Measurements from ENCODE around the gene FAM221B.

The FAM221B gene

DNA sequence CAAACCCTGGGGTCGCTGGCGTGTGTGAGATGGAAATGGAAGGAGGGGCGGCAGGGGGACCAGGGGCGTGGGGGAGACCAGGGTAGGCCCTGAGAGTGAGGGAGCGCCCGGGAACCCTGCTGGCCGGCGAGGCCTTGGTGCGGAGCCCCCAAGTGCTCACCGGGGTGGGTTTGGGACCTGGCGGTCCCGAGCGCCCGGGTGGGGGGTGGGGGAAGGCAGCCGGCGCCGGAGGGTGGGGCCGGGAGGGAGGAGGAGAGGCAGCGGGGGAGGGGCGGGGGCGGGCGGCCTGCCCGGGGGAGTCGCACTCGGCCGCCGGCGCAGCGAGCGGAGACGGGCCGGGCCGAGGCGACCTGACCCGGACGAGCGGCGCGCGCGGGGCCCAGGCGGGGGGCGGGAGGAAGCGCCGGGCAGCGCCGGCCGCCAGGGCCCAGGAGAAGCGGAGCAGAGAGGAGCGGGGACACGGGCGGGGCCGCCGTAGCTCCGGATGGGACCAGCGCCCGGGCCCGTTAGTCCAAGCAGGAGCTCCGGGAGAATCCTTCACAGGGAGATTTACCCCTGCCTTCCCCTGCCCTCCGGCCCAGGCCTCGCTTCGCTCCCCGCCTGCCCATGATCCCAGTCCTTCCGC lies 37.1 kb downstream of the FAM221B start, which contains the start of gene NPR2:
NPR2 (plus strand) TSS at position 295 of the 625 bp plus-strand sequence. CDS start 818 bp downstream, outside the sequence.
- DNase-seq (ENCODE audit: low spot score) = no peak

DNA sequence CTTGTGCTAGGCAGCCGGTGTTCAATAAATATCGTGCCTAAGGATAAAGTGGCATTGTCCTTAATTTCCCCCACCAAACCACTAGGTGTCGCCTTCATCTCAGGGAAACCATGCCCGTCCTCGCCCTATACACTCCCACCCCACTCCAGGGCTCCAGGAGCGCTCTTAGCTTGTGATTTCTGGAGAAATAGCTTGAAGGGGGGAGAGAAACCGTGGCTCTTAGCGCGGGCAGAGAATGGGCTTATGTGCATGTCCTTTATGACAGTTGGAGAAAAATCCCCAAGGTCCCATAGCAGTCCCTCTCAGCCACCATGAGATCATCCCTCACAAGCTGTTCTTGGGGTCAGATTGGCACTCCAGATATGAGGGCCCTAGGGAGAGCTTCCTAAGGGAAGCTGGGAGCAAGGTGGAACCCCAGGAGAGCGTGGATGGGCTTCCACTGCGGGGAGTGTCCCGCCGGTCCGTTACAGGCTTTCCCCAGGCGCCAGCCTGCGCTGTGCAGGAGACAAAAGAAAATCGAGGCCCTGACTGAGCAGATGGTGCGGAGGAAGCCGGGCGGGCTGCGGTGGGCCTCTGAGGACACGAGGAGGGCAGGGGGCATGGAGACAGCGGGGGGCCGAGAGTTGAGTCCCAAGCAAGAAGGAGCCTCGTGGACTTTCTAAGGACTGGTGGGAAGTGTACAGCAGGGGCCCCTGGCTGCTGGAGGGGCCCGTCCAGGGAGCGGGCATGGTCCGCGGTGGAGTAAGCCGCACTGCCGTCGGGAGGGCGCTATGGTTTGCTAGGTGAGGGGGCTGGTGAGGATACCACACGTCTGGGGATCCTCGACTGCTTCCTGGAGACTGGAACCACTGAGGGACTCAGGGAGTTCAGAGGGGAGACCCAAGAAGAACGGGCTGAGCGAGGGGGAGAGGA lies 37.9 kb downstream of the FAM221B start:
- peak; percentile 62 for DNase-seq (ENCODE audit: low spot score)

DNA sequence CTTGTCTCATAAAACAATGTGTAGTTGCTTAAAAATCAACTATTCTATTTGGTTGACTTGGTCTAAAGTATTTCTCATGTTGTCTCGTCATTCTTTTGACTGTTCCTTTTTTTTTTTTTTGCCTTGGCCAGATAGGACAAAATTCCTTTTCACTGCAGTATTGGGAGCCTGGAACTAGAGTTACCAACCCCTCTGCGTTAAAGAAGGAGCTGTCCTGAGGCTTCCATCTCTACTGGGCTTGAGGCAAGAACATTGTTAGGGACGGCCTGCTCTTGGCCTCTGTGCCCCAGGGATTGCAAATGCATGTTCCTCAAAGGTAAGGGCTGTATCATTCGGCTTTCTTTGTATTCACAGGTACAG lies 38.5 kb downstream of the FAM221B start:
- no peak for DNase-seq (ENCODE audit: low spot score)

DNA sequence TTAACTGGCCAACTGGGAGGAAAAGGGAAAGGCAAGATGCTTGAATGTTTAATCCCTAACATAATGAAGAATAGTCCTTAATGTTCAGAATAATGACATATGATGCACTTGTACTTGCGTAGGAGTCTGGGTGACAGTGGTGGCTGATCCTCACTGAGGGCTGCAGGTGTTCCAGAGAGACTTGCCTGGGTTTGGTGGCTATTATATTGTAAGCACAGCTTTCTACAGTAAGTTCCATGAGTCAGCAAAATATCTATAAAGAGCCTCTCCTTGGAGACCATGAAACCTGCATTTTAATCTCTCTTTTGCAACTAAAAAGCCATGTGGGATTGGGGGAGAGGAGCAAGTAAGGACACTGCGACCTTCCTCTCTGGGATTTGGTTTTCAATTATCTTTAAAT lies 39.0 kb downstream of the FAM221B start:
- no peak for DNase-seq (ENCODE audit: low spot score)

DNA sequence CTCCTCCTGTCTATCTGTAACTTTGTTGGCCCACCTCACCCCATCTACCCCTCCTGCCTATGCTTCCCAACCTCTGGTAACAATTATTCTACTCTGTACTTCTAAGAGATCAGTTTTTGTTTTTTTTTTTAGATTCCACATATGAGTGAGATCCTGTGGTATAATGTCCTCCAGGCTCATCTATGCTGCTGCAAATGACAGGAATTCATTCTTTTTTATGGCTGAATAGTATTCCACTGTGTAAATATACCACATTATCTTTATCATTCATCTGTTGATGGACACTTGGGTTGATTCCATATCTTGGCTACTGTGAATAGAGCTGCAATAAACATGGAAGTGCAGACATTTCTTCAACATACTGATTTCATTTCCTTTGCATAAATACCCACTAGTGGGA lies 45.1 kb downstream of the FAM221B start:
- DNase-seq (ENCODE audit: low spot score) = no peak

DNA sequence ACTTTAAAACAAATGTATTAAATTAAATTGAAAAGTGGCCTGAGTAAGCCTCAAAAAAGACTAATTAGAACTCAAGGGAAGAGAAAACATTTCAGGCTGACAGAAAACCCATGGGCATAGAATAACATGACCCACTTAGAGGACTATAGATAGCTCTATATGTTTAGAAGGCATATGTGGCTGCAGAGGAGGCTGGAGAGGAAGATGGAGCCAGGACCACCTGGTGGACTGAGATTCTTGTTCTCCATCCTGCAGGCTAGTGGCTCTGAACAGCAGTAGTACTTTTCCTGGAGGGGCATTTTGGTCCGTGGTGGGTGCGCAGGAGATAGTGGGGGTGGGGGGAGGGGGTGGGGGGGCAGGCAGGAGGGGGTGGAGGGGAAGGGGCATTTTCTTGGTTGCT lies 47.5 kb downstream of the FAM221B start:
- no peak for DNase-seq (ENCODE audit: low spot score)

DNA sequence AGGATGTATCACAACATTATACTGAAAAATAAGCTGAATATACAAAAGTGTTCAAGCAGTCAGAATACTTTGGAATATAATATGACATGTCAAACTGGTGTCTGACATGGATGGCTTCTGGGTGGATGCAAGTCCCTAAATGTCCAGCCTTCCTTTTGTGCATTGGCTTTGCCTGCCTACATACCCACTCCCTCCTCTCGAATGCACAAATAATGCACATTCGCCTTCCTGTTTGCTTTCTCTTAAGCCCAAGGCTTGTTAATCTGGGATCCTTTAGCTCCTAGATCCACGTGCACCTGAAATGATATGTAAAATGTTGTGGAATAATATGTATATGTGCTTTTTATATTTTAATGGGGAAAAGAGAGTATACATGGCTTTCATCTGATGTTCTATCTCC lies 50.0 kb downstream of the FAM221B start:
- no peak for DNase-seq (ENCODE audit: low spot score)

DNA sequence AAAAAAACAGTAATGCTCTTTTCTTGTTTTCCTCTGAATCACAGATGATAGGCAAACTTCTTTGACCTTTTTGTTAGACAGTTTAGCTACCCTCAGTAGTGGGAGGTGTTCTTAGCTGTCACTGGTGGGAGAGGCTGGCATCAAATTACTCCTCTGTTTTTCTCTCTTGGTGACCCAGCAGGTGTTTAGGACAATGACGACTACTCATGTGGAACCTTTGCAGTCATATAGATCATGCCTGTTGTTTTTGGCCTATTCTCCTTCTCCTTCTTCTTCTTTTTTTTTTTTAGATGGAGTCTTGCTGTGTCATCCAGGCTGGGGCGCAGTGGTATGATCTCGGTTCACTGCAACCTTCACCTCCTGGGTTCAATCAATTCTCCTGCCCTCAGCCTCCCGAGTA lies 52.5 kb downstream of the FAM221B start:
- no peak for DNase-seq (ENCODE audit: low spot score)

DNA sequence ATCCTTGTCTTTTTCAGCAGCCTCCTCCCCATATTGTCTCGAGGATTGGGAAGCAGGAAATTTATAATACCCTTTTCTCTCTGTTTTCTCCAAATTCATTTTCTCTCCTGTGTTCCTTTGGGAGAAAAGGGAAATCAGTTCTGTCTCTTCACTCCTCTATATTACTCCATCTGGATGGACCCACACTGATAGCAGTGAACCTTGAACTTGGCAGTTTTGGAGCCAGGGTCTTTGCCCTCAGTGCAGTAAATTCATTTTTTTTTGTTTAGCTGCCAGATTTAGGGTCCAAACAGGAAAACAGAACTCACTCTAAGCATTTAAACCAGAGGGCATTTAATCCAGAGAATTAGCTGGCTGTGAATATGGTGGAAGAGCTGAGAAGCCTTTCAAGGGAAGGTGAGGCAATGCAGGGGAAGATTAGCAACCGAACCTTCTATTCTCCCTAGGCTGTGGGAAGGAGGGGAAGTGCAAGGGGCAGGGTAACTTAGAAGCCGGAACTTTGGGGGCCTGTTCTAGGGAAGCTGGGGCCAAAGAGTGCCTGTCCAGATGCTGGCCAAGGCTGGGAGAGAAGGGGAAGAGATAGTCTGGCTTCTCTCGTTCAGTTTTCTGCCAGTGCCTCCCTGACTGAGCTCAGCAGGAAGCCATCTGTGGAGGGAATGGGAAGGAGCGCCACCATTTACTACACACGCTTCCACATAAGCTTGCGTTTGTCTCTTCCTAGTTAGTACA lies 53.5 kb downstream of the FAM221B start:
- no peak for DNase-seq (ENCODE audit: low spot score)

DNA sequence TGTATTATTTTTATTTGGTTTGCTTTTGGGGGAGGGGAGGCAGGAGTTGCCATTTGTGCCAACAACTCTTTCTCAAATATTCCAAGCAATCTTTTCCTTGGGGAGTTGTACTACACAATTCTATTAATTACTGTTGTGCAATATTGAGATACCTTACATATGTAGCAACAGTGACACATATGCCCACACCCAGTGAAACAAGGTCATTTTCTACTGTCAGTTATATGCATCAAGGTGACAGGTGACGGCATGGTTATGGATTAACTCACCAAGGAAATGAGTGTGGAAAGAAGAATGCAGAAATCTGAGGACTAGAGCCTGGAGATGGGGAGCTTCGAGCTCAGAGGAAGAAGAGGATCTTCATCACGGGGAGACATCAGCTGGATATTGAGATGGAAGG lies 56.6 kb downstream of the FAM221B start:
- no peak for DNase-seq (ENCODE audit: low spot score)

DNA sequence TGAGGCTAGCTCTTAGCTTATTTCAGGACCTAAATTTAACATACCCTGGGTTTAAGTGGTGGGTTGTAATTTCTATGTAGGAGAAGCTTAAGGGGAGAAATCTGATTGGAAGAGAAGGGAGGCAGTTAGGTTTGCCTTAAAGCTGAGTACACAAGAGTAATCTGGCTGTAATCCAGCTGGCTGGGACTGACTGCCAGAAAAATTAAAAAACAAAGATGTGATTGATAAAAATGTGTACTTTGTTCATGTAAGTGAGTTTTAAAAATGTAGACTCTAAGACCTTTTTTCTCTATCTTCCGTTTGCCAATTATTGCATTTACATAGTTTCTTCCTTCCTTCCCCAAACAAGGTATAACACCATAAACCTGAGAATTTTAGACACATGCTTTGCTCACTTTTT lies 57.0 kb downstream of the FAM221B start:
- no peak for DNase-seq (ENCODE audit: low spot score)

DNA sequence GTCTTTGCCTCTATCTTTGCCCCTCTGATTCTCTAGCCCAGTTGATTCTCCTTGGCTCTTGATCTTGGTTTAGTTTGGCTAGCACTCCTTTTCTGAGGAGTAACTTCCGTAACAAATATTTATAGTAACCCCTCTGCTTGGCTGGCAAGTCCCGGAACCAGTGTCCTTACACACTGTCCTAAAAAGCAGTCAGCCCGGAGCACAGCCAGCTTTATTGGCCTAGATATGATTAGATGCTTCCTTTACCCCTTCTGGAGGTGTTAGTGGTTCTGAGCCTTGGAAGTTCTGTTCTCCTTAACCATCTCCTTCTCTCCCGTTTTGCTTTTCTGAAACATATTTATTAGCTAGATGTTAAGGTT lies 57.5 kb downstream of the FAM221B start:
- no peak for DNase-seq (ENCODE audit: low spot score)

DNA sequence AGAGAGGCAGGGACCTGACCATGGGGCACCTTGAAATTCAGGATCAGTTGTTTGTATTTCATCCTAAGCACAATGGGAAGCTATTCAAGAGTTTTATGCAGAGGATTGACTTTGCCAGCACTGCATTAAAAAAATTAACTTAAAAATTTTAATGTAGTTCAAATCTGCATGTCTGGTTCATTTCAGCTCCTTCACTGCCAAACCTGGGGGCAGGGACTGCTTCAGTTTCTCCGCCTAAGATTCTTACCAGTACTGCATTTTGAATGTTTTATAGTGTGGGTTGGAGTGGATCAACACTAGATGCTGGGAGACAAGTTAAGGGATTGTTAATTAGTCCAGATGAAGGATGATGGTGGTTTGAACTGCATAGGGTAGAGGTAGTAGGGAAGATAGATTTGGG lies 58.8 kb downstream of the FAM221B start:
- no peak for DNase-seq (ENCODE audit: low spot score)

DNA sequence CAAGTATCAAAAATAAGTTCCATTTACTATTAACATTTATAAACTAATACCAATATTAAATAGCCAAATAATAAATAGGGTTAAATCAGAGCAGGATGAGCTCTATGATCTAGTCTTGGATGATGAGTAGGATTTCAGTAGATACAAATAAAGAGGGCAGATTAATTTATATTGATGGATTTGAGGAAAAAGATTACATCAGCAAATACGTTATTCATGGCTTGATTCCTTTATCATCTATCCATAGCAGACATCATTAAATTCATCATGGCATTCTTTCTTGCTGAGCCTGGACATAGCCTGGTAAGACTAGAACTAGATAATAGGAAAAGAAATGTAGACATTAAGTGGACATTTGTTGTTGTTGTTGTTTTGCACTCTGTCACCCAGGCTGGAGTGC lies 61.1 kb downstream of the FAM221B start:
- no peak for DNase-seq (ENCODE audit: low spot score)

DNA sequence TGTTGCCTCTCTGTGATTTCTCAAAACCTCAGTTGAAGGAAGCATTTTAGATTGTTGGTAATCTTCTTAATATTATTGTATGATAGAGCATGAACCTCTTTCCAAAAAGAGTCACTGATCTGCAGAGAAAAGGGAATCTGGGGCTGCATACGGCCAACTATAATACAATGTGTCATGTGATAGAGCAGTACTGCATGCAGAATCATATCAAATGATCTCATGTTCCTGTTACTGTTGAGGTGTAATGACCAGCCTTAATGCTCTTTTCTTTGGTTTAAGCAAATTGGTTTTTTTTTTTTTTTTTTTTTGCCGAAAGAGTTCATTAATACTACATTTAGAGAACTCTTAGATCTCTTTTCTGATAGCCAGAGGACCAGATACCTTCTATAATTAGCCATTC lies 61.5 kb downstream of the FAM221B start:
- no peak for DNase-seq (ENCODE audit: low spot score)

All from CD4-positive, alpha-beta T cell treated with Interleukin-6 at 100 ng/mL for 8 hours (primary cell).